IMR-90 (cell line): ENCODE data around the gene TTC23L. TPM values are rescaled to one million over a fixed set of nuclear protein-coding genes. Genes with fewer than 3 reads are reported as not detected.

Experiments used
- ATAC-seq: fragments of 200-7000 bp; cut with Tn5 transposase; 2 replicates; pipeline ENCODE4 v1.9.1; 2020; ENCODE audit warnings: low read depth, mild to moderate bottlenecking, moderate library complexity
- BruUV-seq: library from RNA; stranded (reverse); fragments of 400-500 nt; replicated peaks from 2 replicates; lab custom pipeline; 2021; lab: Mats Ljungman, UMichigan
- CTCF ChIA-PET: fragments of 300-600 bp; formaldehyde crosslinking; extraction: SDS; loops from one replicate; lab custom pipeline; 2021; ENCODE audit warnings: antibody characterized with exemption; lab: Yijun Ruan, JAX
- POLR2A ChIA-PET: fragments of 300-600 bp; sonication (Branson Sonifier 250); formaldehyde crosslinking; loops from one replicate; lab custom pipeline; 2022; ENCODE audit warnings: antibody characterized with exemption; ENCODE audit not compliant: unreplicated experiment; lab: Charles Lee
- DNase-seq: peaks from one replicate; pipeline ENCODE4 v3.0.0; 2013
- H2AFZ ChIP-seq: replicated peaks from 2 replicates; pipeline ENCODE3; 2013; ENCODE audit warnings: low read length, mild to moderate bottlenecking; ENCODE audit not compliant: poor library complexity
- H2AK5ac ChIP-seq: 2 replicates; pipeline ENCODE4 v1.6.1; 2013; ENCODE audit warnings: low read depth, low read length, inconsistent platforms
- H2AK9ac ChIP-seq: replicated peaks from 2 replicates; pipeline ENCODE3; 2013; ENCODE audit warnings: mild to moderate bottlenecking, low read depth, low read length, moderate library complexity; ENCODE audit not compliant: poor library complexity
- H2BK120ac ChIP-seq: 2 replicates; pipeline ENCODE4 v1.6.1; 2013; ENCODE audit warnings: low read depth, low read length, inconsistent platforms
- H2BK15ac ChIP-seq: 3 replicates; pipeline ENCODE4 v1.6.1; 2013; ENCODE audit warnings: low read depth, low read length, inconsistent platforms
- H2BK20ac ChIP-seq: 2 replicates; pipeline ENCODE4 v1.6.1; 2013; ENCODE audit warnings: low read depth, mild to moderate bottlenecking, inconsistent platforms, low read length, moderate library complexity
- H2BK5ac ChIP-seq: 2 replicates; pipeline ENCODE4 v1.6.1; 2013; ENCODE audit warnings: mild to moderate bottlenecking, low read depth, low read length, inconsistent platforms; ENCODE audit not compliant: poor library complexity, severe bottlenecking
- H3K14ac ChIP-seq: replicated peaks from 2 replicates; pipeline ENCODE4 v1.6.1; 2013; ENCODE audit warnings: low read depth, low read length, inconsistent platforms
- H3K18ac ChIP-seq: 2 replicates; pipeline ENCODE4 v1.6.1; 2013; ENCODE audit warnings: low read depth, low read length, control low read depth
- H3K23ac ChIP-seq: 2 replicates; pipeline ENCODE4 v1.6.1; 2013; ENCODE audit warnings: low read depth, low read length, inconsistent platforms
- H3K27ac ChIP-seq: 2 replicates; pipeline ENCODE4 v1.5.1; 2013; ENCODE audit warnings: mild to moderate bottlenecking, control low read depth, low read length; ENCODE audit not compliant: insufficient read depth
- H3K27me3 ChIP-seq: 2 replicates; pipeline ENCODE4 v1.6.1; 2013; ENCODE audit warnings: low read length; ENCODE audit not compliant: control insufficient read depth, insufficient read depth
- H3K36me3 ChIP-seq: 2 replicates; pipeline ENCODE4 v1.6.1; 2013; ENCODE audit warnings: low read length, mixed read lengths; ENCODE audit not compliant: control insufficient read depth, insufficient read depth
- H3K4ac ChIP-seq: 2 replicates; pipeline ENCODE4 v1.6.1; 2013; ENCODE audit warnings: low read depth, low read length, inconsistent platforms
- H3K4me1 ChIP-seq: 2 replicates; pipeline ENCODE4 v1.6.1; 2013; ENCODE audit warnings: low read length, mixed read lengths; ENCODE audit not compliant: control insufficient read depth, insufficient read depth
- H3K4me2 ChIP-seq: 2 replicates; pipeline ENCODE4 v1.6.1; 2013; ENCODE audit warnings: low read depth, mild to moderate bottlenecking, control low read depth, low read length, moderate library complexity
- H3K4me3 ChIP-seq: 2 replicates; pipeline ENCODE4 v1.5.1; 2013; ENCODE audit warnings: low read depth, mild to moderate bottlenecking, control low read depth, low read length, moderate library complexity; ENCODE audit not compliant: insufficient read depth
- H3K56ac ChIP-seq: 2 replicates; pipeline ENCODE4 v1.6.1; 2013; ENCODE audit warnings: low read length, inconsistent platforms; ENCODE audit not compliant: insufficient read depth; ENCODE audit errors: extremely low read depth
- H3K79me1 ChIP-seq, 2 experiments: 2 replicates each; pipeline ENCODE4 v1.6.1; 2013; ENCODE audit warnings: low read length in 2 of 2, inconsistent platforms in 1 of 2, low read depth in 1 of 2
- H3K9ac ChIP-seq: 2 replicates; pipeline ENCODE4 v1.6.1; 2013; ENCODE audit warnings: low read depth, low read length, control low read depth
- H3K9me1 ChIP-seq: 2 replicates; pipeline ENCODE4 v1.6.1; 2013; ENCODE audit warnings: low read length, inconsistent platforms; ENCODE audit not compliant: insufficient read depth
- H3K9me3 ChIP-seq: 2 replicates; pipeline ENCODE4 v1.6.1; 2013; ENCODE audit warnings: low read length; ENCODE audit not compliant: control insufficient read depth, insufficient read depth
- H4K20me1 ChIP-seq: 2 replicates; pipeline ENCODE4 v1.6.1; 2013; ENCODE audit warnings: low read length, inconsistent platforms; ENCODE audit not compliant: insufficient read depth
- H4K5ac ChIP-seq: 2 replicates; pipeline ENCODE4 v1.6.1; 2013; ENCODE audit warnings: mild to moderate bottlenecking, low read depth, low read length, control low read depth
- H4K8ac ChIP-seq, 2 experiments: 2 replicates each; pipeline ENCODE4 v1.6.1; 2013; ENCODE audit warnings: low read depth in 2 of 2, low read length in 2 of 2, control low read depth in 1 of 2, inconsistent platforms in 1 of 2
- H4K91ac ChIP-seq: 2 replicates; pipeline ENCODE4 v1.6.1; 2013; ENCODE audit warnings: low read depth, low read length, inconsistent platforms; ENCODE audit not compliant: insufficient read depth
- BHLHE40 ChIP-seq: fragments of 150-350 bp; IDR thresholded peaks from 2 replicates; pipeline ENCODE4 v1.6.1; 2016; ENCODE audit warnings: mild to moderate bottlenecking, low read depth, low read length
- CEBPB ChIP-seq: IDR thresholded peaks from 2 replicates; pipeline ENCODE4 v1.6.1; 2012; ENCODE audit warnings: low read depth, low read length, improper control_type of control experiment
- FOS ChIP-seq: fragments of 150-350 bp; IDR thresholded peaks from 2 replicates; pipeline ENCODE4 v1.6.1; 2016; ENCODE audit warnings: low read depth, low read length
- MAFK ChIP-seq: IDR thresholded peaks from 2 replicates; pipeline ENCODE4 v1.6.1; 2012; ENCODE audit warnings: low read depth, low read length, improper control_type of control experiment
- MAZ ChIP-seq: IDR thresholded peaks from 2 replicates; pipeline ENCODE4 v1.6.1; 2012; ENCODE audit warnings: low read depth, mild to moderate bottlenecking, low read length, improper control_type of control experiment, moderate library complexity, borderline replicate concordance
- NFE2L2 ChIP-seq: fragments of 150-350 bp; IDR thresholded peaks from 2 replicates; pipeline ENCODE4 v1.6.1; 2016; ENCODE audit warnings: low read depth, mild to moderate bottlenecking, low read length
- POLR2A ChIP-seq: IDR thresholded peaks from 2 replicates; pipeline ENCODE4 v1.6.1; 2012; ENCODE audit warnings: mild to moderate bottlenecking, low read depth, low read length
- RAD21 ChIP-seq: IDR thresholded peaks from 2 replicates; pipeline ENCODE4 v1.6.1; 2012; ENCODE audit warnings: low read length, improper control_type of control experiment
- RFX5 ChIP-seq: IDR thresholded peaks from 2 replicates; pipeline ENCODE4 v1.8.0; 2012; ENCODE audit warnings: low read depth, mild to moderate bottlenecking, low read length, moderate library complexity
- dilution Hi-C: fragments of 300-500 bp; cut with HindIII; formaldehyde crosslinking; loops from one replicate; pipeline ENCODE4 v1.14.3; 2018; ENCODE audit warnings: low sequenced_read_pairs; ENCODE audit not compliant: unreplicated experiment
- in situ Hi-C: fragments of 300-500 bp; cut with MboI; formaldehyde crosslinking; loops from 3 replicates; pipeline ENCODE4 v1.14.3; 2019; ENCODE audit warnings: low sequenced_read_pairs, inconsistent platforms, mixed read lengths
- intact Hi-C: fragments of 100-400 bp; cut with micrococcal nuclease; formaldehyde crosslinking; loops from 2 replicates; pipeline ENCODE4 v1.10.0; 2022
- polyA plus RNA-seq, 3 experiments: library from polyadenylated mRNA; depleted of rRNA; stranded (reverse); fragments of >200 nt; gene quantifications; 2 replicates each; pipeline ENCODE4 v1.2.3, GENCODE V29; 2012; ENCODE audit warnings: low replicate concordance in 1 of 3
- total RNA-seq: library from RNA; depleted of rRNA; stranded (reverse); fragments of >200 nt; gene quantifications from 2 replicates; pipeline ENCODE4 v1.2.3, GENCODE V29; 2012

Gene TTC23L
- total and polyA plus RNA-seq, 2 of the 4 experiments (the other 2 are of a cell fraction) = under 0.01 TPM; not detected in 1

DNA sequence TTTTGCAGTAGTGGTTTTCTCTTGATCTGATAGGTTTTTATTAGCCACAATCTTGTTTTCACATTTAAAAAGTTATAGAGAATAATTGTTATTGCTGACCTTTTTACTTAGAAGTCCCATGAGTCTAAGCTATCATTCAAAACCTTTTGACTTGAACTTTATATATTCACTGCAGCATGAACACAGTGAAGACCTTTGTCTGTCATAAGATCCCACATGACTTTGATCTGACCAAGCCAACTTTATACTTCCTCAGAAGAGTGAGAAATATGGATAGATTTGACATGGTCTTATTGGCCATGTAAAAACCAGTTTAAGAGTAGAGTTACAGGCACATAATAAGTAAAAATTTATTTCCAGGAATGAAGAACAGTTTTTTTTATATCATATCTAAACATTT, 42.3 kb downstream of the TTC23L start:
- no peak overlapping the region for H3K9ac ChIP-seq
- H3K27ac ChIP-seq = no peak overlapping the region
- TF ChIP-seq NFE2L2 (no peak), FOS (no peak), RFX5 (no peak), MAFK (no peak), MAZ (no peak), BHLHE40 (no peak), CEBPB (no peak), POLR2A (no peak), RAD21 (no peak)
- no peaks in the 10 kb centered on the region for H3K36me3 ChIP-seq
- H2BK15ac ChIP-seq = no peak overlapping the region
- in situ Hi-C loops (loop anchor here (25.0 kb wide), 1 partner anchor 894 kb away; the partner anchor contains the start of gene SLC45A2), intact Hi-C loops (no loop called here), dilution Hi-C loops (no loop called here)
- no peak overlapping the region for H4K8ac ChIP-seq
- no peak overlapping the region for H2AK5ac ChIP-seq
- H3K4me3 ChIP-seq = no peak overlapping the region
- CTCF ChIA-PET = interaction anchor here (1.0 kb wide), 1 partner anchor 16 kb away, joined by 3 read pairs; no protein-coding TSS in a partner anchor
- H3K4me2 ChIP-seq = no peak overlapping the region
- no peaks in the 10 kb centered on the region for H3K9me3 ChIP-seq
- no peak overlapping the region for H4K5ac ChIP-seq
- H4K20me1 ChIP-seq = no peaks in the 10 kb centered on the region
- ATAC-seq (no peak), DNase-seq (no peak)
- H2AFZ ChIP-seq = no peak overlapping the region
- no peak overlapping the region for H3K14ac ChIP-seq
- no peaks in the 10 kb centered on the region for H3K79me1 ChIP-seq
- no peak overlapping the region for H2BK20ac ChIP-seq
- H4K91ac ChIP-seq = no peak overlapping the region
- BruUV-seq = no TSS peak
- no peak overlapping the region for H3K4ac ChIP-seq
- no peak overlapping the region for H2AK9ac ChIP-seq
- POLR2A ChIA-PET = no interaction called here
- H2BK5ac ChIP-seq = no peak overlapping the region
- no peak overlapping the region for H3K23ac ChIP-seq
- no peaks in the 10 kb centered on the region; the same call in 1 of the 2 replicates for H3K27me3 ChIP-seq
- H3K56ac ChIP-seq = no peak overlapping the region
- H2BK120ac ChIP-seq = no peak overlapping the region
- no peaks in the 10 kb centered on the region for H3K4me1 ChIP-seq
- no peak overlapping the region for H3K18ac ChIP-seq
- H3K9me1 ChIP-seq = no peaks in the 10 kb centered on the region
